GM18951 (cell line): ENCODE measurements around the gene CYP24A1.

Experiments
- POLR2A ChIP-seq: IDR thresholded peaks from 4 replicates; pipeline ENCODE4 v1.6.1; 2011; ENCODE audit warnings: mild to moderate bottlenecking; ENCODE audit not compliant: insufficient read length, insufficient read depth; ENCODE audit errors: extremely low read depth
- in situ Hi-C: fragments of 300-500 bp; cut with MboI; formaldehyde crosslinking; loops from one replicate; pipeline ENCODE4 v1.12.0; 2022; ENCODE audit warnings: low sequenced_read_pairs, mixed read lengths, inconsistent platforms; ENCODE audit not compliant: unreplicated experiment

The CYP24A1 gene

GRCh38 chr20:54173653-54174456 lies at the start of gene CYP24A1:
CYP24A1 (minus strand) TSS chr20:54173986; CDS start chr20:54173579, 407 bp downstream.
- in situ Hi-C loops: no loop called here
- no peak for TF ChIP-seq POLR2A

- no peak for TF ChIP-seq POLR2A
- in situ Hi-C loops: loop anchor here (5.0 kb wide), 1 partner anchor 424 kb away; no protein-coding TSS in a partner anchor
These were observed 49.5 kb upstream of the CYP24A1 start for GRCh38 chr20:54223285-54223684.

GRCh38 chr20:54221996-54222890 lies 48.5 kb upstream of the CYP24A1 start:
- no peak for TF ChIP-seq POLR2A
- in situ Hi-C loops: loop anchor here (5.0 kb wide), 1 partner anchor 425 kb away; no protein-coding TSS in a partner anchor

GRCh38 chr20:54221353-54221752 lies 47.6 kb upstream of the CYP24A1 start:
- in situ Hi-C loops: loop anchor here (5.0 kb wide), 1 partner anchor 426 kb away; no protein-coding TSS in a partner anchor

GRCh38 chr20:54220722-54221121 lies 46.9 kb upstream of the CYP24A1 start:
- in situ Hi-C loops: loop anchor here (5.0 kb wide), 1 partner anchor 427 kb away; no protein-coding TSS in a partner anchor
- TF ChIP-seq POLR2A: no peak

More at GRCh38 chr20:54221353-54221752, 47.6 kb upstream of the CYP24A1 start:
- TF ChIP-seq POLR2A: no peak

GRCh38 chr20:54219751-54220426 lies 46.1 kb upstream of the CYP24A1 start:
- TF ChIP-seq POLR2A: no peak
- in situ Hi-C loops: loop anchor here (5.0 kb wide), 1 partner anchor 427 kb away; no protein-coding TSS in a partner anchor

GRCh38 chr20:54218470-54218869 lies 44.7 kb upstream of the CYP24A1 start:
- in situ Hi-C loops: no loop called here
- TF ChIP-seq POLR2A: no peak

GRCh38 chr20:54217762-54218161 lies 44.0 kb upstream of the CYP24A1 start:
- in situ Hi-C loops: no loop called here
- no peak for TF ChIP-seq POLR2A

GRCh38 chr20:54215157-54215789 lies 41.5 kb upstream of the CYP24A1 start:
- in situ Hi-C loops: no loop called here
- TF ChIP-seq POLR2A: no peak

- no peak for TF ChIP-seq POLR2A
- in situ Hi-C loops: no loop called here
These were observed 40.8 kb upstream of the CYP24A1 start for GRCh38 chr20:54214566-54214965.

- no peak for TF ChIP-seq POLR2A
- in situ Hi-C loops: no loop called here
These were observed 39.1 kb upstream of the CYP24A1 start for GRCh38 chr20:54212871-54213270.

- TF ChIP-seq POLR2A: no peak
- in situ Hi-C loops: no loop called here
These were observed 38.4 kb upstream of the CYP24A1 start for GRCh38 chr20:54212226-54212625.
